ENCODE measurements around the gene PTCD3.

Gene PTCD3

GRCh38 chr2:86105969-86106945 is at the start of gene PTCD3 (continued):
- no peak for TF ChIP-seq ZNF114 (tag by site-specific recombination; IDR thresholded peaks at IDR 0.05)
- no peak for TF ChIP-seq ZNF518A (tag by site-specific recombination; conservative IDR thresholded peaks at IDR 0.05; ENCODE audit: low read depth)
- TF ChIP-seq ZFP69B (tag by site-specific recombination; IDR thresholded peaks at IDR 0.05) = peak; percentile 71; the same call in 1 of the 2 replicates
- TF ChIP-seq ZNF138 (tag by site-specific recombination; IDR thresholded peaks at IDR 0.05; ENCODE audit: borderline replicate concordance) = no peak
- 0 out of 2 replicates have a peak, but pooled peaks have one; percentile 20 for TF ChIP-seq ZBTB21 (tag by site-specific recombination; IDR thresholded peaks at IDR 0.05)
- 0 out of 2 replicates have a peak, but pooled peaks have one; percentile 9 for TF ChIP-seq KLF1 (tag by site-specific recombination; IDR thresholded peaks at IDR 0.05)
- TF ChIP-seq ZBTB8A (tag by site-specific recombination; IDR thresholded peaks at IDR 0.05) = 0 out of 2 replicates have a peak, but pooled peaks have one; percentile 27
- peak; percentile 79 for TF ChIP-seq ZNF692 (tag by site-specific recombination; IDR thresholded peaks at IDR 0.05)
- peak; percentile 79 for TF ChIP-seq ZBTB17 (tag by site-specific recombination; IDR thresholded peaks at IDR 0.05)

- ChIA-PET CTCF (interaction anchor here (1.1 kb wide), 1 partner anchor 230 kb away, joined by 4 read pairs; no protein-coding TSS in a partner anchor), POLR2A (no interaction called here)
- Histone ChIP-seq H3K4me1 (ENCODE audit: control insufficient read depth, insufficient read depth, low read length) (no peaks in the 10 kb centered on the region), H3K36me3 (ENCODE audit: control insufficient read depth in 2 of 2, insufficient read depth in 1 of 2, low read length in 2 of 2) (peaks cover 26 to 75% of the 10 kb centered on the region in 2 experiments), H3K27ac (ENCODE audit: extremely low read depth, low read depth, low read length) (no peak overlapping the region), H3K9me3 (ENCODE audit: control insufficient read depth, insufficient read depth, low read depth, low read length) (no peaks in the 10 kb centered on the region), H3K4me3 (ENCODE audit: low read depth, low read length) (no peak overlapping the region)
- TF ChIP-seq ZNF23 (tag by site-specific recombination; IDR thresholded peaks at IDR 0.05; ENCODE audit: borderline replicate concordance) = no peak
These were observed 49.3 kb upstream of the PTCD3 start for GRCh38 chr2:86056590-86057331.

GRCh38 chr2:86062043-86062442 is 44.0 kb upstream of the PTCD3 start:
- Histone ChIP-seq H3K36me3 (ENCODE audit: control insufficient read depth in 2 of 2, insufficient read depth in 1 of 2, low read length in 2 of 2) (peaks cover 50 to 78% of the 10 kb centered on the region in 2 experiments), H3K4me3 (ENCODE audit: low read depth, low read length) (no peak overlapping the region), H3K4me1 (ENCODE audit: control insufficient read depth, insufficient read depth, low read length) (no peaks in the 10 kb centered on the region), H3K9me3 (ENCODE audit: control insufficient read depth, insufficient read depth, low read depth, low read length) (no peaks in the 10 kb centered on the region), H3K27ac (ENCODE audit: extremely low read depth, low read depth, low read length) (no peak overlapping the region)
- ChIA-PET POLR2A (no interaction called here), CTCF (no interaction called here)
- TF ChIP-seq ZNF274 (IDR thresholded peaks at IDR 0.05; ENCODE audit: low read length) (no peak), ZNF274 (tag by site-specific recombination; IDR thresholded peaks at IDR 0.05; ENCODE audit: borderline replicate concordance) (no peak), YY1 (tag by site-specific recombination; IDR thresholded peaks at IDR 0.05) (no peak), ZNF677 (tag by site-specific recombination; IDR thresholded peaks at IDR 0.05) (no peak), ZNF221 (tag by site-specific recombination; IDR thresholded peaks at IDR 0.05; ENCODE audit: borderline replicate concordance) (no peak), HOXD13 (CRISPR knock-in tag; IDR thresholded peaks at IDR 0.05; ENCODE audit: borderline replicate concordance) (no peak), ZBTB26 (tag by site-specific recombination; optimal IDR thresholded peaks at IDR 0.05) (no peak), ZSCAN4 (tag by site-specific recombination; IDR thresholded peaks at IDR 0.05) (no peak), ZBTB48 (tag by site-specific recombination; IDR thresholded peaks at IDR 0.05) (no peak), KLF9 (tag by site-specific recombination; IDR thresholded peaks at IDR 0.05; ENCODE audit: low read depth) (no peak)

Measured in HEK293 (cell line).